CD14-positive monocyte (primary cell): ENCODE results near the gene WWC1. TPM values are rescaled to one million over a fixed set of nuclear protein-coding genes. Genes with fewer than 3 reads are reported as not detected.
A peak's percentile ranks its signal among the peaks of the same experiment; 100 is the strongest.

Source experiments
- DNase-seq, 3 donors: peaks; one replicate each; pipeline ENCODE4 v3.0.0-alpha.2; 2011 to 2022
- H2AFZ ChIP-seq: 2 replicates; pipeline ENCODE4 v1.6.0; 2012; ENCODE audit warnings: mild to moderate bottlenecking, low read depth, low read length, inconsistent platforms; ENCODE audit not compliant: insufficient read depth, poor library complexity, severe bottlenecking
- H3K27ac ChIP-seq, 2 donors: 1 replicate in 1 of 2; 2 replicates in 1 of 2; pipeline ENCODE4 v1.5.1; 2012 to 2013; ENCODE audit warnings: low read length in 2 of 2, control low read depth in 1 of 2, inconsistent platforms in 1 of 2, low read depth in 1 of 2, mild to moderate bottlenecking in 1 of 2
- H3K27me3 ChIP-seq, 2 donors: one replicate each; pipeline versions ENCODE4 v1.6.0 to v1.6.1; 2011 to 2013; ENCODE audit warnings: low read length in 2 of 2; ENCODE audit not compliant: control insufficient read depth in 2 of 2, insufficient read depth in 2 of 2
- H3K36me3 ChIP-seq, 2 donors: replicated peaks in 1 of 2; 1 replicate in 1 of 2; 2 replicates in 1 of 2; pipeline versions ENCODE4 v1.5.1 to v1.6.1; 2012 to 2013; ENCODE audit warnings: low read length in 2 of 2, control low read depth in 1 of 2, inconsistent platforms in 1 of 2, mild to moderate bottlenecking in 1 of 2; ENCODE audit not compliant: insufficient read depth in 2 of 2, control insufficient read depth in 1 of 2
- H3K4me1 ChIP-seq, 2 donors: 1 replicate in 1 of 2; 2 replicates in 1 of 2; pipeline versions ENCODE4 v1.5.1 to v1.6.1; 2012 to 2013; ENCODE audit warnings: low read length in 2 of 2, control low read depth in 1 of 2, inconsistent platforms in 1 of 2, mild to moderate bottlenecking in 1 of 2, moderate library complexity in 1 of 2; ENCODE audit not compliant: insufficient read depth in 2 of 2, control insufficient read depth in 1 of 2
- H3K4me2 ChIP-seq: replicated peaks from 2 replicates; pipeline ENCODE3; 2012; ENCODE audit warnings: low read length, moderate library complexity, mild to moderate bottlenecking; ENCODE audit not compliant: poor library complexity, severe bottlenecking; ENCODE audit errors: extremely low read depth
- H3K4me3 ChIP-seq, 3 experiments: fragments of 200-600 bp in 1 of 3; sonication (generic) in 1 of 3; replicated peaks in 1 of 3; 1 replicate in 2 of 3; 2 replicates in 1 of 3; pipeline ENCODE4 v1.5.1; 2011 to 2013; ENCODE audit warnings: low read length in 3 of 3, mild to moderate bottlenecking in 3 of 3, control low read depth in 2 of 3, low read depth in 2 of 3, inconsistent platforms in 1 of 3, moderate library complexity in 1 of 3
- H3K79me2 ChIP-seq: 2 replicates; pipeline ENCODE4 v1.6.0; 2012; ENCODE audit warnings: mild to moderate bottlenecking, control low read depth, inconsistent platforms, low read length, moderate library complexity; ENCODE audit not compliant: insufficient read depth
- H3K9ac ChIP-seq: 2 replicates; pipeline ENCODE4 v1.6.0; 2017; ENCODE audit warnings: low read length, mild to moderate bottlenecking; ENCODE audit not compliant: insufficient read depth, poor library complexity, severe bottlenecking
- H3K9me3 ChIP-seq, 2 donors: replicated peaks in 1 of 2; 1 replicate in 1 of 2; 2 replicates in 1 of 2; pipeline versions ENCODE4 v1.5.1 to v1.6.1; 2012 to 2013; ENCODE audit warnings: low read length in 2 of 2, control low read depth in 1 of 2; ENCODE audit not compliant: control insufficient read depth in 1 of 2, insufficient read depth in 1 of 2
- H4K20me1 ChIP-seq: 2 replicates; pipeline ENCODE4 v1.6.0; 2012; ENCODE audit warnings: mild to moderate bottlenecking, low read length, control low read depth, moderate library complexity; ENCODE audit not compliant: insufficient read depth
- H3K27ac Mint-ChIP-seq, 7 donors: one replicate each; pipeline ENCODE4 v1.8.0; 2020; ENCODE audit warnings: mild to moderate bottlenecking in 7 of 7, mixed read lengths in 7 of 7, moderate library complexity in 6 of 7, inconsistent platforms in 2 of 7
- H3K27me3 Mint-ChIP-seq, 3 donors: one replicate each; pipeline ENCODE4 v1.8.0; 2021 to 2022; ENCODE audit warnings: low read depth in 3 of 3, mild to moderate bottlenecking in 3 of 3, mixed read lengths in 3 of 3, moderate library complexity in 3 of 3, inconsistent platforms in 1 of 3
- H3K36me3 Mint-ChIP-seq, 2 donors: one replicate each; pipeline ENCODE4 v1.8.0; 2020; ENCODE audit warnings: mixed read lengths in 2 of 2, inconsistent platforms in 1 of 2, mild to moderate bottlenecking in 1 of 2
- H3K4me1 Mint-ChIP-seq: one replicate; pipeline ENCODE4 v1.8.0; 2020; ENCODE audit warnings: mild to moderate bottlenecking, mixed read lengths
- H3K4me3 Mint-ChIP-seq, 2 donors: one replicate each; pipeline ENCODE4 v1.8.0; 2020; ENCODE audit warnings: mild to moderate bottlenecking in 2 of 2, mixed read lengths in 2 of 2, moderate library complexity in 1 of 2
- H3K9me3 Mint-ChIP-seq, 7 donors: one replicate each; pipeline ENCODE4 v1.8.0; 2020 to 2022; ENCODE audit warnings: mixed read lengths in 7 of 7, mild to moderate bottlenecking in 6 of 7, moderate library complexity in 6 of 7, inconsistent platforms in 2 of 7
- WGBS: methylation state at CpG from one replicate; pipeline ENCODE4 v1.1.5; 2013; ENCODE audit warnings: missing lambda C conversion rate; ENCODE audit not compliant: insufficient coverage; 5-methylcytosine and 5-hydroxymethylcytosine counted together
- intact Hi-C, 2 donors: fragments of 100-400 bp; cut with micrococcal nuclease; formaldehyde crosslinking; loops; one replicate each; pipeline versions ENCODE4 v1.15.0 to v1.15.1; 2023
- polyA plus RNA-seq, 3 donors: library from polyadenylated mRNA; depleted of rRNA in 1 of 3; unstranded in 2 of 3; stranded (reverse) in 1 of 3; fragments of 300-500 nt in 2 of 3; fragments of >200 nt in 1 of 3; fragmentation: Illumina TruSeq in 2 of 3; gene quantifications; 1 replicate in 2 of 3; 2 replicates in 1 of 3; pipeline ENCODE4 v1.2.3, GENCODE V29; 2012 to 2021
- TF ChIP-seq, protein P1 (sequence below): fragments of 200-600 bp; IDR thresholded peaks from one replicate; pipeline ENCODE4 v1.8.0; 2022; ENCODE audit warnings: antibody characterized with exemption, mild to moderate bottlenecking

The WWC1 gene
- polyA plus RNA-seq, 3 donors, result not detected

GRCh38 chr5:168263121-168263520 lies 28.3 kb upstream of the WWC1 start:
- intact Hi-C loops, result no loop called here
- no peaks in the 10 kb centered on the region for H3K27me3 ChIP-seq
- Mint-ChIP-seq H3K4me3 (no peak overlapping the region), H3K27ac (no peak overlapping the region), H3K9me3 (no peaks in the 10 kb centered on the region), H3K4me1 (no peaks in the 10 kb centered on the region), H3K27me3 (peaks cover 3 to 5% (median 3%) of the 10 kb centered on the region in 3 donors), H3K36me3 (no peaks in the 10 kb centered on the region)
- no peaks in the 10 kb centered on the region for H3K36me3 ChIP-seq
- H3K9me3 ChIP-seq, result no peaks in the 10 kb centered on the region
- TF ChIP-seq, protein P1, sequence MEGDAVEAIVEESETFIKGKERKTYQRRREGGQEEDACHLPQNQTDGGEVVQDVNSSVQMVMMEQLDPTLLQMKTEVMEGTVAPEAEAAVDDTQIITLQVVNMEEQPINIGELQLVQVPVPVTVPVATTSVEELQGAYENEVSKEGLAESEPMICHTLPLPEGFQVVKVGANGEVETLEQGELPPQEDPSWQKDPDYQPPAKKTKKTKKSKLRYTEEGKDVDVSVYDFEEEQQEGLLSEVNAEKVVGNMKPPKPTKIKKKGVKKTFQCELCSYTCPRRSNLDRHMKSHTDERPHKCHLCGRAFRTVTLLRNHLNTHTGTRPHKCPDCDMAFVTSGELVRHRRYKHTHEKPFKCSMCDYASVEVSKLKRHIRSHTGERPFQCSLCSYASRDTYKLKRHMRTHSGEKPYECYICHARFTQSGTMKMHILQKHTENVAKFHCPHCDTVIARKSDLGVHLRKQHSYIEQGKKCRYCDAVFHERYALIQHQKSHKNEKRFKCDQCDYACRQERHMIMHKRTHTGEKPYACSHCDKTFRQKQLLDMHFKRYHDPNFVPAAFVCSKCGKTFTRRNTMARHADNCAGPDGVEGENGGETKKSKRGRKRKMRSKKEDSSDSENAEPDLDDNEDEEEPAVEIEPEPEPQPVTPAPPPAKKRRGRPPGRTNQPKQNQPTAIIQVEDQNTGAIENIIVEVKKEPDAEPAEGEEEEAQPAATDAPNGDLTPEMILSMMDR, result no peak
- no peak for DNase-seq
- H3K4me3 ChIP-seq, result no peak overlapping the region
- no peaks in the 10 kb centered on the region for H3K79me2 ChIP-seq
- no peaks in the 10 kb centered on the region for H3K4me1 ChIP-seq
- no peaks in the 10 kb centered on the region for H4K20me1 ChIP-seq
- WGBS, result 94% methylated on average over 3 of the region's 13 CpGs
- no peak overlapping the region for H3K9ac ChIP-seq
- H2AFZ ChIP-seq, result no peak overlapping the region
- no peak overlapping the region for H3K27ac ChIP-seq
- H3K4me2 ChIP-seq, result no peak overlapping the region

- TF ChIP-seq, protein P1, result no peak
- Histone ChIP-seq H3K9me3 (no peaks in the 10 kb centered on the region), H3K4me3 (no peak overlapping the region), H3K36me3 (no peaks in the 10 kb centered on the region), H3K79me2 (no peaks in the 10 kb centered on the region), H3K4me2 (no peak overlapping the region), H4K20me1 (no peaks in the 10 kb centered on the region), H3K27ac (no peak overlapping the region), H3K27me3 (peaks cover 0 to 6% of the 10 kb centered on the region in 2 donors), H3K4me1 (peaks cover 4 to 7% of the 10 kb centered on the region in 2 donors), H2AFZ (no peak overlapping the region), H3K9ac (no peak overlapping the region)
- Mint-ChIP-seq H3K9me3 (no peaks in the 10 kb centered on the region), H3K27me3 (peaks cover 11 to 16% (median 16%) of the 10 kb centered on the region in 3 donors), H3K4me1 (peaks cover 11% of the 10 kb centered on the region), H3K27ac (peak overlapping the region in 1 of 7 donors; percentile 3), H3K4me3 (no peak overlapping the region), H3K36me3 (no peaks in the 10 kb centered on the region)
- intact Hi-C loops, result no loop called here
- WGBS, result 89% methylated on average over 6 of the region's 6 CpGs
- no peak for DNase-seq
These were observed 25.4 kb upstream of the WWC1 start for GRCh38 chr5:168266016-168266415.
